H1 (cell line): ENCODE results near the gene MLLT11. TPM values are rescaled to one million over a fixed set of nuclear protein-coding genes. Genes with fewer than 3 reads are reported as not detected.

Experiments
- CTCF ChIA-PET: fragments of 300-600 bp; sonication (Branson Sonifier 250); formaldehyde crosslinking; loops from one replicate; lab custom pipeline; 2021; ENCODE audit not compliant: partially characterized antibody; lab: Charles Lee
- POLR2A ChIA-PET: fragments of 300-600 bp; sonication (Branson Sonifier 250); formaldehyde crosslinking; loops from one replicate; lab custom pipeline; 2021; ENCODE audit warnings: inconsistent platforms; ENCODE audit not compliant: partially characterized antibody; lab: Charles Lee
- DNase-seq, 2 experiments: peaks; one replicate each; pipeline versions ENCODE4 v3.0.0 to v3.0.0-alpha.2; 2010 to 2022; ENCODE audit warnings: low spot score in 2 of 2, low read depth in 1 of 2, mixed read lengths in 1 of 2
- FAIRE-seq: peaks from 2 replicates; lab custom pipeline; 2011; peaks lifted over from hg19 to GRCh38; lab: Jason Lieb, UNC
- H2AFZ ChIP-seq: 2 replicates; pipeline ENCODE4 v1.8.1; 2012; ENCODE audit warnings: low read length, inconsistent platforms
- H2AK5ac ChIP-seq: 2 replicates; pipeline ENCODE4 v1.6.1; 2013; ENCODE audit warnings: low read depth, low read length
- H2BK120ac ChIP-seq: replicated peaks from 2 replicates; pipeline ENCODE3; 2013; ENCODE audit warnings: low read depth, low read length, inconsistent platforms
- H2BK12ac ChIP-seq: 2 replicates; pipeline ENCODE4 v1.6.1; 2013; ENCODE audit warnings: low read depth, low read length
- H2BK15ac ChIP-seq: 2 replicates; pipeline ENCODE4 v1.6.1; 2013; ENCODE audit warnings: low read length
- H2BK20ac ChIP-seq: 2 replicates; pipeline ENCODE4 v1.6.1; 2013; ENCODE audit warnings: low read length
- H2BK5ac ChIP-seq: 2 replicates; pipeline ENCODE4 v1.6.1; 2013; ENCODE audit warnings: low read depth, low read length
- H3K14ac ChIP-seq: 2 replicates; pipeline ENCODE4 v1.6.1; 2013; ENCODE audit warnings: inconsistent platforms; ENCODE audit not compliant: insufficient read length
- H3K18ac ChIP-seq: 2 replicates; pipeline ENCODE4 v1.6.1; 2013; ENCODE audit warnings: low read length; ENCODE audit errors: extremely low read depth
- H3K23ac ChIP-seq: 2 replicates; pipeline ENCODE4 v1.6.1; 2013; ENCODE audit warnings: inconsistent platforms; ENCODE audit not compliant: insufficient read length
- H3K23me2 ChIP-seq: 2 replicates; pipeline ENCODE4 v1.6.1; 2013; ENCODE audit warnings: low read depth, low read length
- H3K27ac ChIP-seq: 2 replicates; pipeline ENCODE4 v1.6.1; 2011; ENCODE audit warnings: low read depth, low read length, inconsistent platforms
- H3K27me3 ChIP-seq, 4 experiments: replicated peaks in 1 of 4; 1 replicate in 1 of 4; 2 replicates in 3 of 4; pipeline versions ENCODE4 v1.6.1 to v1.8.1; 2011 to 2013; ENCODE audit warnings: low read length in 3 of 4, mild to moderate bottlenecking in 3 of 4, inconsistent platforms in 2 of 4, mixed read lengths in 2 of 4, moderate library complexity in 1 of 4; ENCODE audit not compliant: control insufficient read depth in 3 of 4, insufficient read depth in 3 of 4; ENCODE audit errors: extremely low read depth in 1 of 4
- H3K36me3 ChIP-seq, 4 experiments: 2 replicates each; pipeline versions ENCODE4 v1.6.1 to v1.8.1; 2011 to 2013; ENCODE audit warnings: mild to moderate bottlenecking in 4 of 4, low read length in 3 of 4, moderate library complexity in 2 of 4, control low read depth in 1 of 4, inconsistent platforms in 1 of 4; ENCODE audit not compliant: insufficient read depth in 4 of 4, control insufficient read depth in 2 of 4
- H3K4ac ChIP-seq: replicated peaks from 2 replicates; pipeline ENCODE3; 2013; ENCODE audit warnings: low read length, low read depth, mixed read lengths, inconsistent platforms; ENCODE audit not compliant: insufficient read length
- H3K4me1 ChIP-seq, 4 experiments: replicated peaks in 1 of 4; 1 replicate in 1 of 4; 2 replicates in 3 of 4; pipeline versions ENCODE4 v1.6.1 to v1.8.1; 2011 to 2013; ENCODE audit warnings: low read length in 3 of 4, inconsistent platforms in 2 of 4, mixed read lengths in 1 of 4; ENCODE audit not compliant: insufficient read depth in 4 of 4, control insufficient read depth in 3 of 4
- H3K4me2 ChIP-seq, 2 experiments: 2 replicates each; pipeline versions ENCODE4 v1.6.1 to v1.8.1; 2011 to 2013; ENCODE audit warnings: low read depth in 2 of 2, low read length in 2 of 2, control low read depth in 1 of 2, inconsistent platforms in 1 of 2, mild to moderate bottlenecking in 1 of 2; ENCODE audit not compliant: insufficient read depth in 1 of 2
- H3K4me3 ChIP-seq, 4 experiments: fragments of 200-600, 300-600 bp in 1 of 4; sonication (generic), shearing (Covaris generic), sonication (Bioruptor Twin) in 1 of 4; 2 replicates each; pipeline versions ENCODE4 v1.5.1 to v1.8.1; 2011 to 2016; ENCODE audit warnings: low read length in 4 of 4, low read depth in 3 of 4, control low read depth in 2 of 4, inconsistent platforms in 2 of 4, mild to moderate bottlenecking in 2 of 4, mixed read lengths in 1 of 4, moderate library complexity in 1 of 4; ENCODE audit not compliant: insufficient read depth in 2 of 4; ENCODE audit errors: extremely low read depth in 1 of 4
- H3K56ac ChIP-seq: replicated peaks from 2 replicates; pipeline ENCODE3; 2013; ENCODE audit warnings: low read depth, mild to moderate bottlenecking, mixed read lengths, low read length, inconsistent platforms; ENCODE audit not compliant: insufficient read length
- H3K79me1 ChIP-seq: 2 replicates; pipeline ENCODE4 v1.6.1; 2013; ENCODE audit warnings: low read depth, low read length, control low read depth
- H3K79me2 ChIP-seq, 2 experiments: 2 replicates each; pipeline versions ENCODE4 v1.6.1 to v1.8.1; 2012 to 2013; ENCODE audit warnings: low read length in 2 of 2, mild to moderate bottlenecking in 2 of 2, inconsistent platforms in 1 of 2; ENCODE audit not compliant: insufficient read depth in 2 of 2, control insufficient read depth in 1 of 2
- H3K9ac ChIP-seq, 4 experiments: replicated peaks in 1 of 4; 1 replicate in 1 of 4; 2 replicates in 3 of 4; pipeline versions ENCODE4 v1.6.1 to v1.8.1; 2011 to 2013; ENCODE audit warnings: low read depth in 3 of 4, low read length in 3 of 4, control low read depth in 2 of 4, mild to moderate bottlenecking in 2 of 4, moderate library complexity in 2 of 4, inconsistent platforms in 1 of 4; ENCODE audit errors: extremely low read depth in 1 of 4
- H3K9me3 ChIP-seq, 2 experiments: 2 replicates each; pipeline versions ENCODE4 v1.6.1 to v1.8.1; 2012 to 2013; ENCODE audit warnings: mild to moderate bottlenecking in 2 of 2, moderate library complexity in 2 of 2, control low read depth in 1 of 2, inconsistent platforms in 1 of 2, low read depth in 1 of 2, low read length in 1 of 2, mixed read lengths in 1 of 2; ENCODE audit not compliant: insufficient read depth in 2 of 2
- H4K20me1 ChIP-seq, 2 experiments: replicated peaks in 1 of 2; 2 replicates each; pipeline versions ENCODE3 to v1.8.1; 2011 to 2013; ENCODE audit warnings: inconsistent platforms in 2 of 2, low read length in 2 of 2, mild to moderate bottlenecking in 1 of 2; ENCODE audit not compliant: insufficient read depth in 2 of 2, control insufficient read depth in 1 of 2
- H4K5ac ChIP-seq: 2 replicates; pipeline ENCODE4 v1.6.1; 2013; ENCODE audit warnings: low read length, low read depth, mixed read lengths, inconsistent platforms; ENCODE audit not compliant: insufficient read length
- H4K8ac ChIP-seq: 2 replicates; pipeline ENCODE4 v1.8.0; 2013; ENCODE audit warnings: mild to moderate bottlenecking, moderate library complexity, low read length, inconsistent platforms; ENCODE audit not compliant: insufficient read depth; ENCODE audit errors: extremely low read depth
- H4K91ac ChIP-seq: replicated peaks from 2 replicates; pipeline ENCODE3; 2013; ENCODE audit warnings: low read length, mixed read lengths, inconsistent platforms; ENCODE audit not compliant: insufficient read length
- EP300 ChIP-seq, 2 experiments: IDR thresholded peaks; 1 replicate in 1 of 2; 2 replicates in 1 of 2; pipeline ENCODE4 v1.6.1; 2011 to 2012; ENCODE audit warnings: low read depth in 2 of 2, low read length in 2 of 2, mild to moderate bottlenecking in 2 of 2, borderline replicate concordance in 1 of 2, inconsistent platforms in 1 of 2, moderate library complexity in 1 of 2
- POU5F1 ChIP-seq: IDR thresholded peaks from 2 replicates; pipeline ENCODE4 v1.6.1; 2011; ENCODE audit warnings: low read depth, mild to moderate bottlenecking, low read length, moderate library complexity
- SIRT6 ChIP-seq: IDR thresholded peaks from one replicate; pipeline ENCODE4 v1.7.1; 2012; ENCODE audit warnings: low read length, inconsistent platforms
- TAF1 ChIP-seq: IDR thresholded peaks from 2 replicates; pipeline ENCODE4 v1.6.1; 2011; ENCODE audit warnings: mild to moderate bottlenecking, low read depth, low read length
- WGBS, 2 experiments: shearing (Covaris generic) in 1 of 2; methylation state at CpG; one replicate each; pipeline versions ENCODE4 v1.1.6 to v1.1.7; 2013 to 2015; ENCODE audit warnings: low lambda C conversion rate in 2 of 2, mixed read lengths in 2 of 2, inconsistent platforms in 1 of 2, low coverage in 1 of 2, missing lambda C conversion rate in 1 of 2; ENCODE audit not compliant: insufficient replicate concordance in 2 of 2, insufficient coverage in 1 of 2, insufficient read length in 1 of 2; ENCODE audit errors: extremely low coverage in 1 of 2, missing lambda C conversion rate in 1 of 2; 5-methylcytosine and 5-hydroxymethylcytosine counted together
- long read RNA-seq, 2 experiments: library from RNA in 1 of 2; library from capped mRNA in 1 of 2; stranded (forward); transcript quantifications; one replicate each; pipeline ENCODE4 v2.0.0, GENCODE V29; 2021; ENCODE audit warnings: inconsistent platforms in 1 of 2
- polyA minus RNA-seq, 3 experiments: library from RNA; depleted of rRNA, polyadenylated mRNA; stranded (reverse); fragments of >200 nt; gene quantifications; 1 replicate in 2 of 3; 2 replicates in 1 of 3; pipeline ENCODE4 v1.2.3, GENCODE V29; 2011
- polyA plus RNA-seq, 7 experiments: library from polyadenylated mRNA; depleted of rRNA in 3 of 7; stranded (reverse) in 5 of 7; unstranded in 2 of 7; fragments of >200 nt in 5 of 7; fragments of 200-250 nt in 2 of 7; gene quantifications; 1 replicate in 5 of 7; 2 replicates in 1 of 7; 4 replicates in 1 of 7; pipeline versions ENCODE4 v1.2.1 to v1.2.3, GENCODE V29; 2011 to 2013; ENCODE audit warnings: missing spikeins in 2 of 7, mixed read lengths in 2 of 7
- total RNA-seq: library from RNA; stranded (reverse); fragmentation: NEBNext Ultra II Directional; extraction: Animal tissue kit (Norgen Biotek cat#: 25700); gene quantifications from 2 replicates; pipeline ENCODE4 v1.2.1, GENCODE V29; 2021

The MLLT11 gene, protein sequence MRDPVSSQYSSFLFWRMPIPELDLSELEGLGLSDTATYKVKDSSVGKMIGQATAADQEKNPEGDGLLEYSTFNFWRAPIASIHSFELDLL
- total RNA-seq (18.1 and 19.2 TPM in 2 replicates), polyA plus RNA-seq (2011; rRNA removed) (10.2 and 13.7 TPM in 2 replicates), polyA minus RNA-seq (2011; rRNA and poly(A)+ RNA removed) (11.1 and 13.9 TPM in 2 replicates)
- 13.5 TPM for polyA plus RNA-seq (2011; cell fraction: cytosol; rRNA removed)
- polyA plus RNA-seq (2011; cell fraction: nucleus; rRNA removed), result 7.0 TPM
- 12.4 to 16.6 TPM (median 13.0 TPM) in 4 replicates for polyA plus RNA-seq (2012, experiment 1 of 2)
- 9.6 TPM for polyA plus RNA-seq (2012, experiment 2 of 2)
- 22.1 TPM for polyA plus RNA-seq (2013, experiment 1 of 2)
- 22.9 TPM for polyA plus RNA-seq (2013, experiment 2 of 2)
- polyA minus RNA-seq (2011; cell fraction: cytosol; rRNA and poly(A)+ RNA removed), result 5.0 TPM
- polyA minus RNA-seq (2011; cell fraction: nucleus; rRNA and poly(A)+ RNA removed), result 4.8 TPM
- long read RNA-seq, experiment 1, full-length matches to known transcripts, result 64 of 88 reads
- long read RNA-seq, experiment 1, partial matches to known transcripts, result 23 of 88 reads
- long read RNA-seq, experiment 1, other reads (novel, unspliced or antisense), result 1 of 88 reads
- long read RNA-seq, experiment 2, full-length matches to known transcripts, result 124 of 130 reads
- long read RNA-seq, experiment 2, partial matches to known transcripts, result 0 of 130 reads
- long read RNA-seq, experiment 2, other reads (novel, unspliced or antisense), result 6 of 130 reads

GRCh38 chr1:151060007-151060656, at the start of gene MLLT11:
MLLT11 (plus strand) TSS chr1:151060397; CDS start chr1:151067225, 6,828 bp downstream.
- peaks cover 9 to 16% (median 14%) of the 10 kb centered on the region in 4 experiments for H3K36me3 ChIP-seq
- TF ChIP-seq POU5F1 (no peak), EP300 (IDR thresholded peaks at IDR 0.05; ENCODE audit: borderline replicate concordance in 1 of 2, low read depth in 2 of 2, low read length in 2 of 2) (peak in 1 of 2 experiments; percentile 26; a peak in 1 of 3 replicates), SIRT6 (no peak), TAF1 (peak; percentile 49; the same call in 1 of the 2 replicates)

More at GRCh38 chr1:151060007-151060656, at the start of gene MLLT11:
- H3K27ac ChIP-seq, result peak within 1 kb of the TSS; percentile 63; the same call in 1 of the 2 replicates
- WGBS, 2 experiments, result 1% methylated on average over 15 of the region's 15 CpGs; no CpG with 5 or more reads in 1 of the 2 experiments
- no peak within 1 kb of the TSS for H3K14ac ChIP-seq
- FAIRE-seq (no peak), DNase-seq (peak in 1 of 2 experiments; percentile 76)
- H4K20me1 ChIP-seq, result peaks cover 0 to 8% of the 10 kb centered on the region in 2 experiments
- peak within 1 kb of the TSS; percentile 90 for H3K56ac ChIP-seq
- no peak within 1 kb of the TSS for H2BK120ac ChIP-seq
- peak within 1 kb of the TSS; percentile 92 for H3K4ac ChIP-seq
- no peak within 1 kb of the TSS for H2AFZ ChIP-seq
- H3K9me3 ChIP-seq, result no peaks in the 10 kb centered on the region
- peaks cover 13% of the 10 kb centered on the region; the same call in 1 of the 2 replicates for H3K23me2 ChIP-seq
- H3K79me1 ChIP-seq, result peaks cover 12% of the 10 kb centered on the region
- peak within 1 kb of the TSS; percentile 68; the same call in 1 of the 2 replicates for H4K8ac ChIP-seq
- H4K5ac ChIP-seq, result peak within 1 kb of the TSS; percentile 92
- H3K9ac ChIP-seq, result peak within 1 kb of the TSS; percentile 51 to 84 (median 76); a peak in 6 of 7 replicates
- no peak within 1 kb of the TSS for H3K23ac ChIP-seq
- peak within 1 kb of the TSS; percentile 81 to 96 for H3K4me2 ChIP-seq
- peak within 1 kb of the TSS; percentile 80 to 97 (median 89) for H3K4me3 ChIP-seq
- POLR2A ChIA-PET, result interaction anchor here (0.6 to 9.1 kb wide), 6 partner anchors 11 to 84 kb away, joined by 3 to 107 read pairs (median 8); partner anchors contain the start of genes C1orf56, GABPB2 and MINDY1
- H2BK12ac ChIP-seq, result no peak within 1 kb of the TSS
- peak within 1 kb of the TSS; percentile 90; the same call in 1 of the 2 replicates for H2BK5ac ChIP-seq
- no peak within 1 kb of the TSS for H2AK5ac ChIP-seq
- peak within 1 kb of the TSS; percentile 97 for H3K18ac ChIP-seq
- H3K79me2 ChIP-seq, result peaks cover 7 to 74% of the 10 kb centered on the region in 2 experiments
- no peak within 1 kb of the TSS for H2BK15ac ChIP-seq
- CTCF ChIA-PET, result interaction anchor here (0.6 to 7.3 kb wide), 15 partner anchors 12 to 115 kb away, joined by 3 to 95 read pairs (median 5); partner anchors contain the start of genes C1orf56, GABPB2, TMOD4 and TNFAIP8L2
- H4K91ac ChIP-seq, result peak within 1 kb of the TSS; percentile 86
- H3K4me1 ChIP-seq, result peaks cover 4 to 14% (median 8%) of the 10 kb centered on the region in 4 experiments; a peak in 6 of 7 replicates
- no peak within 1 kb of the TSS for H2BK20ac ChIP-seq
- no peaks in the 10 kb centered on the region for H3K27me3 ChIP-seq
